K562 (cell line): ENCODE data around the gene ATP8B2. TPM values are rescaled to one million over a fixed set of nuclear protein-coding genes. Genes with fewer than 3 reads are reported as not detected.
A peak's percentile ranks its signal among the peaks of the same experiment; 100 is the strongest.

Source experiments
- ATAC-seq: fragments of 200-7000 bp; cut with Tn5 transposase; 3 replicates; pipeline ENCODE4 v1.9.1; 2020; ENCODE audit warnings: moderate library complexity
- BruUV-seq: library from RNA; stranded (reverse); fragments of 400-500 nt; replicated peaks from 2 replicates; lab custom pipeline; 2021; lab: Mats Ljungman, UMichigan
- CTCF ChIA-PET: fragments of 300-600 bp; formaldehyde crosslinking; extraction: SDS; loops from one replicate; lab custom pipeline; 2021; ENCODE audit warnings: low intra/inter-chr PET ratio; lab: Yijun Ruan, JAX
- POLR2A ChIA-PET: fragments of 300-600, 350-650 bp; sonication (Branson Sonifier 250); formaldehyde crosslinking; extraction: SDS; loops from one replicate; lab custom pipeline; 2021; ENCODE audit warnings: antibody characterized with exemption, inconsistent platforms; lab: Yijun Ruan, JAX
- DNase-seq, 4 experiments: peaks; one replicate each; pipeline versions ENCODE4 v3.0.0 to v3.0.0-alpha.2; 2011 to 2018; ENCODE audit warnings: low spot score in 3 of 4, mixed read lengths in 3 of 4; ENCODE audit errors: extremely low read depth in 1 of 4
- FAIRE-seq: peaks from 2 replicates; lab custom pipeline; 2011; peaks lifted over from hg19 to GRCh38; lab: Jason Lieb, UNC
- H2AFZ ChIP-seq: 2 replicates; pipeline ENCODE4 v1.6.0; 2011; ENCODE audit warnings: low read depth, low read length, control low read depth, inconsistent platforms
- H3K27ac ChIP-seq: fragments of 200-600 bp; 3 replicates; pipeline ENCODE4 v1.8.0; 2011; ENCODE audit warnings: low read depth, mild to moderate bottlenecking, control low read depth, inconsistent platforms, low read length, moderate library complexity, mixed read lengths; ENCODE audit errors: extremely low read depth
- H3K27me3 ChIP-seq, 2 experiments: fragments of 300-600 bp in 1 of 2; 2 replicates in 1 of 2; 3 replicates in 1 of 2; pipeline versions ENCODE4 v1.6.0 to v1.8.0; 2011; ENCODE audit warnings: inconsistent platforms in 2 of 2, low read length in 2 of 2, mild to moderate bottlenecking in 1 of 2, mixed read lengths in 1 of 2, moderate library complexity in 1 of 2; ENCODE audit not compliant: control insufficient read depth in 2 of 2, insufficient read depth in 2 of 2
- H3K36me3 ChIP-seq: fragments of 300-600 bp; 3 replicates; pipeline ENCODE4 v1.8.0; 2011; ENCODE audit warnings: mild to moderate bottlenecking, low read length, inconsistent platforms; ENCODE audit not compliant: control insufficient read depth, insufficient read depth
- H3K4me1 ChIP-seq, 2 experiments: fragments of 200-600 bp in 1 of 2; replicated peaks in 1 of 2; 2 replicates in 1 of 2; 3 replicates in 1 of 2; pipeline versions ENCODE4 v1.5.1 to v1.8.0; 2011; ENCODE audit warnings: inconsistent platforms in 2 of 2, low read length in 2 of 2, mild to moderate bottlenecking in 1 of 2, mixed read lengths in 1 of 2, moderate library complexity in 1 of 2; ENCODE audit not compliant: control insufficient read depth in 2 of 2, insufficient read depth in 2 of 2
- H3K4me2 ChIP-seq: 2 replicates; pipeline ENCODE4 v1.6.1; 2011; ENCODE audit warnings: low read length, control low read depth, inconsistent platforms, mixed read lengths; ENCODE audit not compliant: insufficient read depth
- H3K4me3 ChIP-seq: fragments of 200-600 bp; sonication (generic), shearing (Covaris generic); 2 replicates; pipeline ENCODE4 v1.5.1; 2016; ENCODE audit warnings: control low read depth, inconsistent platforms
- H3K79me2 ChIP-seq: fragments of 200-600 bp; 3 replicates; pipeline ENCODE4 v1.8.0; 2011; ENCODE audit warnings: low read length, inconsistent platforms; ENCODE audit not compliant: control insufficient read depth, insufficient read depth
- H3K9ac ChIP-seq, 2 experiments: 2 replicates each; pipeline versions ENCODE4 v1.6.0 to v1.6.1; 2011; ENCODE audit warnings: low read depth in 2 of 2, low read length in 2 of 2, control low read depth in 1 of 2, inconsistent platforms in 1 of 2, mild to moderate bottlenecking in 1 of 2, mixed read lengths in 1 of 2; ENCODE audit not compliant: insufficient read depth in 1 of 2
- H3K9me1 ChIP-seq: one replicate; pipeline ENCODE4 v1.6.0; 2011; ENCODE audit warnings: inconsistent platforms, mild to moderate bottlenecking, low read length, moderate library complexity; ENCODE audit not compliant: control insufficient read depth, insufficient read depth
- H3K9me3 ChIP-seq: replicated peaks from 2 replicates; pipeline ENCODE4 v1.5.1; 2011; ENCODE audit warnings: low read depth, low read length, inconsistent platforms; ENCODE audit not compliant: control insufficient read depth, insufficient read depth
- H4K20me1 ChIP-seq: replicated peaks from 2 replicates; pipeline ENCODE4 v1.6.1; 2011; ENCODE audit warnings: low read length, inconsistent platforms, mixed read lengths; ENCODE audit not compliant: control insufficient read depth, insufficient read depth
- ATF7 ChIP-seq: fragments of 450-650 bp; IDR thresholded peaks from 2 replicates; pipeline ENCODE4 v1.7.1; 2014; ENCODE audit warnings: mild to moderate bottlenecking, moderate library complexity
- KDM1A ChIP-seq, 2 experiments: fragments of 450-650 bp; IDR thresholded peaks; 2 replicates each; pipeline ENCODE4 v1.6.1; 2016; ENCODE audit warnings: mild to moderate bottlenecking in 2 of 2
- NFIX ChIP-seq: fragments of 250-450 bp; sonication (Bioruptor Pico); IDR thresholded peaks from 2 replicates; pipeline ENCODE4 v1.4.0; 2020; ENCODE audit warnings: low read depth, mild to moderate bottlenecking, moderate library complexity
- NFYB ChIP-seq: IDR thresholded peaks from 2 replicates; pipeline ENCODE4 v1.6.1; 2011; ENCODE audit warnings: mild to moderate bottlenecking, moderate library complexity; ENCODE audit not compliant: insufficient read length; ENCODE audit errors: extremely low read depth
- WGBS: fragments of 100-300 bp; shearing (Covaris generic); methylation state at CpG from one replicate; pipeline ENCODE4 v1.1.6; 2016; ENCODE audit warnings: low coverage, mixed read lengths; ENCODE audit not compliant: insufficient coverage; ENCODE audit errors: missing lambda C conversion rate; 5-methylcytosine and 5-hydroxymethylcytosine counted together
- in situ Hi-C: fragments of 300-500 bp; cut with MboI; formaldehyde crosslinking; loops from 4 replicates; pipeline ENCODE4 v1.15.0; 2018; ENCODE audit warnings: inconsistent platforms, mixed read lengths
- intact Hi-C: fragments of 100-400 bp; cut with micrococcal nuclease; formaldehyde crosslinking; loops from 2 replicates; pipeline ENCODE4 v1.14.2; 2022
- polyA plus RNA-seq, 8 experiments: library from polyadenylated mRNA; depleted of rRNA in 4 of 8; stranded (reverse) in 5 of 8; unstranded in 3 of 8; fragments of >200 nt; fragmentation: Nextera tagmentation in 2 of 8; fragmentation: Illumina TruSeq in 1 of 8; extraction: Ambion mirVana in 2 of 8; extraction: Trizol in 1 of 8; gene quantifications; 2 replicates each; pipeline versions ENCODE4 v1.2.1 to v1.2.3, GENCODE V29; 2011 to 2014; ENCODE audit warnings: inconsistent platforms in 1 of 8, missing spikeins in 1 of 8
- total RNA-seq, 7 experiments: library from RNA; depleted of rRNA in 6 of 7; stranded (reverse); fragments of >200 nt in 6 of 7; fragmentation: Illumina TruSeq in 2 of 7; extraction: Trizol in 2 of 7; gene quantifications; 2 replicates each; pipeline versions ENCODE4 v1.2.1 to v1.2.3, GENCODE V29; 2011 to 2021; ENCODE audit warnings: low replicate concordance in 1 of 7
- TF ChIP-seq, protein P1 (sequence below): sonication (generic); formaldehyde crosslinking; IDR thresholded peaks from 2 replicates; pipeline ENCODE4 v1.9.0; 2022; ENCODE audit warnings: mild to moderate bottlenecking, missing genetic modification reagents
- TF ChIP-seq, protein P2 (sequence below), 2 experiments: fragments of 450-650 bp in 1 of 2; sonication (generic) in 1 of 2; formaldehyde crosslinking in 1 of 2; IDR thresholded peaks in 1 of 2; conservative IDR thresholded peaks in 1 of 2; 2 replicates each; pipeline versions ENCODE4 v1.6.1 to v1.8.1; 2016 to 2023; ENCODE audit warnings: mild to moderate bottlenecking in 2 of 2, moderate library complexity in 2 of 2, inconsistent platforms in 1 of 2, missing genetic modification reagents in 1 of 2
- TF ChIP-seq, protein P3 (sequence below): sonication (generic); formaldehyde crosslinking; IDR thresholded peaks from 2 replicates; pipeline ENCODE4 v1.5.0; 2020; ENCODE audit warnings: missing genetic modification reagents
- TF ChIP-seq, protein P4 (sequence below), 2 experiments: IDR thresholded peaks; 2 replicates each; pipeline ENCODE4 v1.6.1; 2012; ENCODE audit warnings: improper control_type of control experiment in 2 of 2, low read depth in 2 of 2, low read length in 2 of 2, borderline replicate concordance in 1 of 2

The ATP8B2 gene
- total and polyA plus RNA-seq, 9 of the 15 experiments (the other 6 are each of a cell fraction or from before 2014, with no cell fraction given), result 0.27 to 33.2 (median 18.4) TPM

DNA sequence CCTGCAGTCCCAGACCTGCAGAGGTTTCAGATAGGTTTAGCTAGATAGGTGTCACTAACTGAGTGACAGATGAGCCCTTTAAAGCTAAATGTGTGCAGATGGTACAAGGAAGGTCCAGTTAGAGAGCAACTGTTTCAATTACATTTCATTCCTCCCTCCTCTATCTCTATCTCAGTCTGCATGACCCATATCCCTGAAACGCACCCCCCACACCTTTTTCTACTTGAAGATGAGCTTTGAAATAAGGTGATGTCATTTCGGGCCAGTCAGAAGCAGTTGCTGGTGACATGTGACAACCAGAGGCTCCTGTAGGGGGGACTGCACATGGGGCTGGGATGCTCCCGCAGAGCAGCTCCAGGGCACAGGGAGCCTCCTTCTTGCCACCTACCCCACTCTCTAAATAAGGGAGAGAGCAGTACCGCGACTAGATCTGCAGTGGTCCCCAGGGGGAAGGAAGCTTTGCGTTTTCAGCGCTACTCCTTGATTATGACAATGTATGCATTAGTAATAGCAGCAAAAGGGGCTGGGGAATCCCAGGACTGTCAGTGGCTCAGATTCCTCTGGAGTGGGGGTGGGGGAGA is 4.3 kb downstream of the ATP8B2 start:
- peaks cover 20% of the 10 kb centered on the region for H3K79me2 ChIP-seq
- DNase-seq (peak in 2 of 4 experiments; percentile 70 to 74), FAIRE-seq (no peak), ATAC-seq (no peak)
- H3K4me2 ChIP-seq, result no peak overlapping the region
- H3K27ac ChIP-seq, result no peak overlapping the region
- intact Hi-C loops (no loop called here), in situ Hi-C loops (no loop called here)
- BruUV-seq, result no TSS peak
- ChIA-PET CTCF (interaction anchor here (0.6 kb wide), 2 partner anchors 210 to 834 kb away, joined by 3 to 5 read pairs; no protein-coding TSS in a partner anchor), POLR2A (interaction anchor here (1.0 kb wide), 1 partner anchor 16 kb away, joined by 3 read pairs; no protein-coding TSS in a partner anchor)
- no peaks in the 10 kb centered on the region for H3K9me3 ChIP-seq
- TF ChIP-seq, protein P1, sequence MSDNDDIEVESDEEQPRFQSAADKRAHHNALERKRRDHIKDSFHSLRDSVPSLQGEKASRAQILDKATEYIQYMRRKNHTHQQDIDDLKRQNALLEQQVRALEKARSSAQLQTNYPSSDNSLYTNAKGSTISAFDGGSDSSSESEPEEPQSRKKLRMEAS (CRISPR knock-in tag), result 0 out of 2 replicates have a peak, but pooled peaks have one; percentile 12
- TF ChIP-seq KDM1A (IDR thresholded peaks at IDR 0.05) (no peak), NFYB (peak; percentile 29), NFIX (CRISPR knock-in tag) (no peak), ATF7 (peak; percentile 50; the same call in 1 of the 2 replicates)
- TF ChIP-seq, protein P2, sequence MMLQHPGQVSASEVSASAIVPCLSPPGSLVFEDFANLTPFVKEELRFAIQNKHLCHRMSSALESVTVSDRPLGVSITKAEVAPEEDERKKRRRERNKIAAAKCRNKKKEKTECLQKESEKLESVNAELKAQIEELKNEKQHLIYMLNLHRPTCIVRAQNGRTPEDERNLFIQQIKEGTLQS (IDR thresholded peaks at IDR 0.05), result peak; percentile 50; the same call in 1 of the 2 replicates
- TF ChIP-seq, protein P2 (CRISPR knock-in tag; conservative IDR thresholded peaks at IDR 0.05), result no peak
- TF ChIP-seq, protein P3, sequence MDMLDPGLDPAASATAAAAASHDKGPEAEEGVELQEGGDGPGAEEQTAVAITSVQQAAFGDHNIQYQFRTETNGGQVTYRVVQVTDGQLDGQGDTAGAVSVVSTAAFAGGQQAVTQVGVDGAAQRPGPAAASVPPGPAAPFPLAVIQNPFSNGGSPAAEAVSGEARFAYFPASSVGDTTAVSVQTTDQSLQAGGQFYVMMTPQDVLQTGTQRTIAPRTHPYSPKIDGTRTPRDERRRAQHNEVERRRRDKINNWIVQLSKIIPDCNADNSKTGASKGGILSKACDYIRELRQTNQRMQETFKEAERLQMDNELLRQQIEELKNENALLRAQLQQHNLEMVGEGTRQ, result peak; percentile 14; the same call in 1 of the 2 replicates
- TF ChIP-seq, protein P4, sequence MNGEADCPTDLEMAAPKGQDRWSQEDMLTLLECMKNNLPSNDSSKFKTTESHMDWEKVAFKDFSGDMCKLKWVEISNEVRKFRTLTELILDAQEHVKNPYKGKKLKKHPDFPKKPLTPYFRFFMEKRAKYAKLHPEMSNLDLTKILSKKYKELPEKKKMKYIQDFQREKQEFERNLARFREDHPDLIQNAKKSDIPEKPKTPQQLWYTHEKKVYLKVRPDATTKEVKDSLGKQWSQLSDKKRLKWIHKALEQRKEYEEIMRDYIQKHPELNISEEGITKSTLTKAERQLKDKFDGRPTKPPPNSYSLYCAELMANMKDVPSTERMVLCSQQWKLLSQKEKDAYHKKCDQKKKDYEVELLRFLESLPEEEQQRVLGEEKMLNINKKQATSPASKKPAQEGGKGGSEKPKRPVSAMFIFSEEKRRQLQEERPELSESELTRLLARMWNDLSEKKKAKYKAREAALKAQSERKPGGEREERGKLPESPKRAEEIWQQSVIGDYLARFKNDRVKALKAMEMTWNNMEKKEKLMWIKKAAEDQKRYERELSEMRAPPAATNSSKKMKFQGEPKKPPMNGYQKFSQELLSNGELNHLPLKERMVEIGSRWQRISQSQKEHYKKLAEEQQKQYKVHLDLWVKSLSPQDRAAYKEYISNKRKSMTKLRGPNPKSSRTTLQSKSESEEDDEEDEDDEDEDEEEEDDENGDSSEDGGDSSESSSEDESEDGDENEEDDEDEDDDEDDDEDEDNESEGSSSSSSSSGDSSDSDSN (IDR thresholded peaks at IDR 0.05; ENCODE audit: borderline replicate concordance in 1 of 2, low read depth in 2 of 2, low read length in 2 of 2), result no peak
- H3K4me1 ChIP-seq, result peaks cover 8 to 35% of the 10 kb centered on the region in 2 experiments; a peak in 4 of 5 replicates
- 75% methylated on average over 7 of the region's 7 CpGs for WGBS
- H3K36me3 ChIP-seq, result peaks cover 33% of the 10 kb centered on the region; the same call in 2 of the 3 replicates
- H3K9ac ChIP-seq, result no peak overlapping the region
- H3K4me3 ChIP-seq, result no peak overlapping the region
- no peaks in the 10 kb centered on the region for H4K20me1 ChIP-seq
- no peaks in the 10 kb centered on the region for H3K9me1 ChIP-seq
- H3K27me3 ChIP-seq, result no peaks in the 10 kb centered on the region
- H2AFZ ChIP-seq, result no peak overlapping the region
